Activated CD4-positive, alpha-beta T cell treated with anti-CD3 and anti-CD28 coated beads, Interleukin-2, amount 10 ng/mL, durations not matched to agents 7 days and 5 days (primary cell): ENCODE data around the gene NUDT22. TPM values are rescaled to one million over a fixed set of nuclear protein-coding genes. Genes with fewer than 3 reads are reported as not detected.
A peak's percentile ranks its signal among the peaks of the same experiment; 100 is the strongest.

Experiments used
- CTCF ChIA-PET: fragments of 350-600 bp; sonication (Branson Sonifier 250); formaldehyde crosslinking; loops from one replicate; lab custom pipeline; 2021; ENCODE audit warnings: antibody characterized with exemption; lab: Charles Lee
- POLR2A ChIA-PET: fragments of 350-600 bp; sonication (Branson Sonifier 250); formaldehyde crosslinking; loops from one replicate; lab custom pipeline; 2021; ENCODE audit warnings: antibody characterized with exemption; lab: Charles Lee
- DNase-seq: peaks from one replicate; pipeline ENCODE4 v3.0.0-alpha.2; 2020
- H3K27ac Mint-ChIP-seq: one replicate; pipeline ENCODE4 v1.8.0; 2021; ENCODE audit warnings: mild to moderate bottlenecking, moderate library complexity, mixed read lengths
- H3K27me3 Mint-ChIP-seq: one replicate; pipeline ENCODE4 v1.8.0; 2021; ENCODE audit warnings: mixed read lengths
- H3K36me3 Mint-ChIP-seq: one replicate; pipeline ENCODE4 v1.8.0; 2021; ENCODE audit warnings: low read depth, mixed read lengths
- H3K4me1 Mint-ChIP-seq: one replicate; pipeline ENCODE4 v1.8.0; 2021; ENCODE audit warnings: mixed read lengths
- H3K4me3 Mint-ChIP-seq: one replicate; pipeline ENCODE4 v1.8.0; 2021; ENCODE audit warnings: mild to moderate bottlenecking, moderate library complexity, mixed read lengths
- H3K9me3 Mint-ChIP-seq: one replicate; pipeline ENCODE4 v1.8.0; 2021; ENCODE audit warnings: mixed read lengths
- total RNA-seq, 2 experiments: library from RNA; stranded (reverse); gene quantifications; one replicate each; pipeline ENCODE4 v1.2.3, GENCODE V29; 2021

Gene NUDT22
- total RNA-seq, 2 experiments from 2014 or later, result 70.2 to 82.1 TPM

DNA sequence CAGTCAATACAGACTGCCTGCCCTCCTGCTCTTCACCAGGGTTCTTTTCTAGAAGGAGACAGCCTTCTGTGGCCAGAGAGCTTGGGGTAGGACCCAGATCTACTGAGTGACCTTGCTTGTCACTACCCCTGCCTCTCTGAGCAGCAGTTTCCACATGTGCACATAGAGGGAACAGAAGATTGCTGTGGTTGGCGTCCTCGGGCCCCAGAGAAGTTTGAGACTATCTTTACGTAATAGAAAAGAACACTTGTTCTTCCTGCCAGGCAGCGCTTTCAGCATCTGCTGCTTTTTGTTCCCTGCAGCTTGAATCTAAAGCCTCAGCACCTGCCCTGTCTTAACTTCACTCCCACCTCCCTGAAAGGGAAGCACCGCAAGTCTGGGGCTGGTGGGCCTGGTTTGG is 12.9 kb downstream of the NUDT22 start:
- Mint-ChIP-seq H3K4me1 (peaks cover 58% of the 10 kb centered on the region), H3K4me3 (no peak overlapping the region), H3K36me3 (peaks cover 23% of the 10 kb centered on the region), H3K27ac (peak overlapping the region; percentile 13), H3K9me3 (no peaks in the 10 kb centered on the region), H3K27me3 (no peaks in the 10 kb centered on the region)
- ChIA-PET POLR2A (no interaction called here), CTCF (interaction anchor here (0.6 to 2.2 kb wide), 5 partner anchors 8 to 93 kb away, joined by 3 to 7 read pairs (median 4); partner anchors contain the start of genes PLCB3 and PPP1R14B)
- no peak for DNase-seq

DNA sequence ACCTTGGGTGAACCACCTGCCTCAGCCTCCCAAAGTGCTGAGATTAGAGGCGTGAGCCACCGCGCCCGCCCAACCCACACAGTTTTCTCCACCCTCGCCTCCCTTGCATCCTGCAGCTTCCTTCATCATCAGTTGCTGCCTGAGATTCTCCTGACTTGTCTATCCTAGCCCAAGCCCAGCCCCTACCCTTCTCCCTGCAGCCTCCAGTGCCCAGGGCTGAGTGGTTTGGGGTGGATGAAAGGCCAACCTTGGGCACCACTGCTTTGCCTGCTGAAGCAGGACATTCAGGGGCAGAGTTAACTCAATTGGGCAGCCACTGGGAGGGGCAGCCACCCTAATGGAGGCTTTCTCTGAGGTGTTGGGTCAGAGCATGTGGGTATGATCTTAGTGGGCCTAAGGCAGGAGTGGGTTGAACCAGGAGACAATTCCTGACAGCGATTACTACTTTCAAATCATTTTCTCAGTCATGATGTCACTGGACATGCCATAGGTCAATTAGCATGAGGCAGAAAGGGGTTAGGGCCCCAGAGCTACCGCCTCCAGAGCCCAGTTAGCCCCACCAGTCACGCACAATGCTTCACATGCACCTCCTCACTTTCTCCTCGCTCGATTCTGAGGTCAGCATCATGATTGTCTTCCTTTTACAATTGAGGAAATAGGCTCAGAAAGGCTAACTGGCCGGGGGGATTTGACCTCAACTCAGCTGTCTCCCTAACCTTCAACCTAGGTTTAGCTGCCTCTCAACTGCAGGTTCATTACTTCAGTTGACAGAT is 13.8 kb downstream of the NUDT22 start:
- Mint-ChIP-seq H3K4me1 (peaks cover 62% of the 10 kb centered on the region), H3K27ac (peak overlapping the region; percentile 96), H3K36me3 (peaks cover 23% of the 10 kb centered on the region), H3K9me3 (no peaks in the 10 kb centered on the region), H3K27me3 (no peaks in the 10 kb centered on the region), H3K4me3 (peak overlapping the region; percentile 88)
- ChIA-PET CTCF (interaction anchor here (1.0 to 1.6 kb wide), 3 partner anchors 12 to 92 kb away, joined by 3 to 7 read pairs (median 4); partner anchors contain the start of gene PLCB3), POLR2A (no interaction called here)
- no peak for DNase-seq

DNA sequence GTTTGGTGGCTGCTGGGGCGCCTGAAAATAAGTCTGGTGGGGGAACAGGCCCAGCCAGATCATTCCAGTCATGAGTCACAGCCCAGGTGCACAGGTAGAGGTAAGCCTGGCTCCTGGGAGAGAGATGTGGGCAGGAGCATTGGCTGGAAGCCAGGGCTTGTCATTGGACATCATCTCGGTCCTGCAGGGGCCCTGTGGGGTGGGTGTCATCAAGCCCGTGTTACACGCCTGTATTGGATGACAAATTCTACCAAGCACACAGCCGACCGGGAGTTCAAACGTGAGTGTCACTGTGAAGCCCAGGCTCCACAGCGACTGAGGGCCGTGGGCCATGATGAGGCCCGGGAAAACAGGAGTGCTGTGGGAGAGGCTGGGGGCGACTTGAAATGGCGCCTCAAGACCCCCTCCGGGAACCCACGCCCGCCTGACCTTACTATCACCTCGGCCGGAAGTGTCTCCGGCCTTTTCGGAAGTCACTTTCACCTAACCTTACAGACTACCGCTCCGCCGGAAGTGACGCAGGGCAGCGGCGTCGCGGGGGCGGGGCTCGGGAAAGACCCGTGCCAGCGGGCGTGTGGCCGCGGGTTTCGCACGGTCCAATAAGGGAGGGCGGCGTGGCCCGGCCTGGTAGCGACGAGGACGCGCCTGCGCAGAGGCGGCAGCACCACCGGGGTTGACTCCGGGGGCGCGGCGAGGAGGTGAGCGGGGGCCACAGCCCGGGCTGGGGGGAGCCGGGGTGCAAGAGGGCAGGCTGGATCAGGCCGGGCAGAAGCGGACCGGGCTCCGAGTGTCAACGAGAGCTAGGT is 14.6 kb downstream of the NUDT22 start, which contains the start of gene FKBP2:
FKBP2 (plus strand) TSS at position 661 of the 806 bp plus-strand sequence. CDS start 1,293 bp downstream, outside the sequence.
- Mint-ChIP-seq H3K4me1 (peaks cover 59% of the 10 kb centered on the region), H3K9me3 (no peaks in the 10 kb centered on the region), H3K36me3 (peaks cover 20% of the 10 kb centered on the region), H3K27ac (peak within 1 kb of the TSS; percentile 96), H3K4me3 (peak within 1 kb of the TSS; percentile 88), H3K27me3 (no peaks in the 10 kb centered on the region)
- ChIA-PET CTCF (interaction anchor here (0.7 to 1.2 kb wide), 7 partner anchors 10 to 64 kb away, joined by 3 to 20 read pairs (median 4); partner anchors contain the start of gene PLCB3), POLR2A (interaction anchor here (0.5 to 0.7 kb wide), 2 partner anchors 8 to 14 kb away, joined by 3 read pairs; no protein-coding TSS in a partner anchor)
- peak; percentile 97 for DNase-seq

DNA sequence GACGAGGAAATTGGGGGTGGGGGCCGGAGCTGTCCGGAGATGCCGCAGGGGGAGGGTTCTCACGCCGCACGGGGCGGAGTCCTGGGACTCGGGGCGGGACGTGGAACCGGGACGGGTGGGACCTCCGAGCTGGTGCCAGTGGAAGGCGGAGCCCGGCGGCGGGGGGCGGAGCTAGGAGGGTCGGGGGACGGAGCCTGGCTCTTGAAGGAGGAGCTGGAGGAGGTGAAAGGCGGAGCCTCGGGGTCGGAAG is 15.1 kb downstream of the NUDT22 start:
- Mint-ChIP-seq H3K9me3 (no peaks in the 10 kb centered on the region), H3K27me3 (no peaks in the 10 kb centered on the region), H3K4me3 (peak overlapping the region; percentile 88), H3K36me3 (peaks cover 20% of the 10 kb centered on the region), H3K27ac (peak overlapping the region; percentile 96), H3K4me1 (peaks cover 54% of the 10 kb centered on the region)
- peak; percentile 99 for DNase-seq
- ChIA-PET CTCF (interaction anchor here (0.7 to 1.1 kb wide), 7 partner anchors 10 to 76 kb away, joined by 3 to 20 read pairs (median 4); partner anchors contain the start of genes PLCB3, PRDX5 and TRMT112), POLR2A (interaction anchor here (0.5 to 0.7 kb wide), 2 partner anchors 8 to 15 kb away, joined by 3 read pairs; no protein-coding TSS in a partner anchor)

DNA sequence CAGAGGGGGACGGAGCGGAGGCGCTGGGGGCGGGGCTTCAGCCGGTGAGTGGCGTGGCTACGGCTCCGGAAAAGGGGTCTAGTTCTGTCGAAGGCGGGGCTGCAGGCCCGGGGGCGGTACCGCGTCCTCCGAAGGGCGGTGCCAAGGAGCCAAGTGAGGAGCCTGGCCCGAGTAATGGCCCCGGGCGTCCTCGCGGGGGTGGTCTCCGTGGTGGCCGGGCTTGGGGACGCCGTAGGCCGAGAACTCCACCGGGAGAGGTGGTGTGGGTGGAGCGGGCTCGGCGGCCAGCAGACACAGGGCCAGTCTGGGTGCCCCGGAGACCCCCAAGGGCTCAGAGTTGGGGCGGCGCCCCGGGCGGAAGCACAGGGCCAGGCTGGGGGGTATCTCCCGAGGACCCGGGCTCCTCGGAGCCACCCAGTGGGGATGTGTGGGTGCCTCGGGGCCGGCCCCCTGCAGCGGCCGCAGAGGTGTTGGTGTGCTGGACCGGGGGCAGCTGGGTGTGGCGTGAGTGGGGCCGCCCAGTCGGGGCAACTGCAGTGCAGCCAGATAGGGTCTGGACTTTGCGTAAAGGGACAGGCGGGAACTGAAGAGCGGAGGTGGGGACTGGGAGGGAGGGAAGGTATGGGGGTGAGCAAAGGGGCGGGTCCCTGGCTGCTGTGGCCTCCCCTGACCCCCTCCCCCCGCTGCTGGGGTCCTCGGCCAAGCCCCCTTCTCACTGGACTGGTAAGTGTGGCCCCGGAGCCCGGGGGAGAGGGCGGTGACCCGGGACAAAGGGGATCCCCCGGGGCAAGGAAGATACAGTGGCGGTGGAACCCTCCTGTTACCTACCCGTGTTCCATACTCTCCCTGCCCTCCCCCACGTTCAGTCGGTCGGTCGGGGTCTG is 15.7 kb downstream of the NUDT22 start:
- Mint-ChIP-seq H3K4me3 (peak overlapping the region; percentile 88), H3K36me3 (peaks cover 20% of the 10 kb centered on the region), H3K4me1 (peaks cover 54% of the 10 kb centered on the region), H3K27me3 (no peaks in the 10 kb centered on the region), H3K27ac (peak overlapping the region; percentile 96), H3K9me3 (no peaks in the 10 kb centered on the region)
- ChIA-PET POLR2A (interaction anchor here (0.5 to 0.7 kb wide), 2 partner anchors 9 to 15 kb away, joined by 3 read pairs; no protein-coding TSS in a partner anchor), CTCF (interaction anchor here (0.7 to 11.3 kb wide), 10 partner anchors 9 to 76 kb away, joined by 3 to 162 read pairs (median 6); partner anchors contain the start of genes CATSPERZ, PLCB3, PRDX5 and TRMT112)
- no peak for DNase-seq

DNA sequence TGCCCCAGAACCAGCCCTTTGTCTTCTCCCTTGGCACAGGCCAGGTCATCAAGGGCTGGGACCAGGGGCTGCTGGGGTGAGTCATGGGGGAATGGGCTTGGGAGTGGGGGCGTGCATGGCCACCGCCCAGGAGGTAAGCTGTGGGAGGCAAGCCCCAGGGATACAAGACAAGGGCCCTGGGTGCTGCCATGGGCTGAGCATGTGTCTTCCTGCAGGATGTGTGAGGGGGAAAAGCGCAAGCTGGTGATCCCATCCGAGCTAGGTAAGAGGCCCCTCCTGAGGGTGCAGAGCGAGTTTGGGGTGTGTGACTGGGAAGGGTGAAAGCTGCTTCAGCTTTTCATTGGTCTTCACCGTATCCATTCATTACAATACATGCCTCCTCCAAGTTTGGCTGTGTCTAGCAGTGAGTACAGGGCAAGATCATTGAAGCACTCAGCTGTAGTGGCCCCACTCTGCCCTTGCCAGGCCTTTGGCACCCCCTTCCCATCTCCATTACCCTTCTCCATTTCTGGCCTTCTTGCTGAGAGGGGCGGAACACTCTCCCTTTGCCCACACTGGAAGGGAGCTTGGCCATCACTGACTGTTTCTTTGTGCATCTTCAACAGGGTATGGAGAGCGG is 17.3 kb downstream of the NUDT22 start:
- ChIA-PET POLR2A (no interaction called here), CTCF (interaction anchor here (0.8 to 11.3 kb wide), 9 partner anchors 8 to 59 kb away, joined by 3 to 162 read pairs (median 5); partner anchors contain the start of genes CATSPERZ and PLCB3)
- H3K4me1 Mint-ChIP-seq, result peaks cover 54% of the 10 kb centered on the region
- peaks cover 11% of the 10 kb centered on the region for H3K36me3 Mint-ChIP-seq
- peak overlapping the region; percentile 88 for H3K4me3 Mint-ChIP-seq
- H3K9me3 Mint-ChIP-seq, result no peaks in the 10 kb centered on the region
- no peaks in the 10 kb centered on the region for H3K27me3 Mint-ChIP-seq
- peak overlapping the region; percentile 60 for H3K27ac Mint-ChIP-seq
- no peak for DNase-seq

DNA sequence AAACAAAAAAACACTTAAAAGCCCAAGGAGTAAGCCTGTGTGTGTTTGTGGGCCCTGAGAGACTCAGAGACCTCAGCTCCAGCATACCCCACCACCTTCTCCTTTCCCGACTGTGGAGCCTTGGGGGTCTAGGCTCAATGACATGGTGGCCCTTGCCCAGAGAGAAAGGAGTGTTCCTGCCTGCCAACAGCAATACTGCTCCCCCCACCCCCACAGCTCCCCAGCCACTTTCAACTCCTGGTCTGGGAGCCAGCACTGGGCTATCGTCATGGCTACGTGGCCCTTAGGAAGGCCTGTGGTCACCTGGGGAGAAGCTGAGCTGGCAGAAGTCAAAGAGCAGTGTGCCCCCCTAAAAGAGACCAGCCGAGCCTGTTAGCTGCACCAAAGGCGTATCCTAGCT is 18.0 kb downstream of the NUDT22 start:
- CTCF ChIA-PET, result interaction anchor here (0.9 to 11.3 kb wide), 10 partner anchors 8 to 116 kb away, joined by 3 to 162 read pairs (median 4); partner anchors contain the start of genes CATSPERZ and PLCB3

DNA sequence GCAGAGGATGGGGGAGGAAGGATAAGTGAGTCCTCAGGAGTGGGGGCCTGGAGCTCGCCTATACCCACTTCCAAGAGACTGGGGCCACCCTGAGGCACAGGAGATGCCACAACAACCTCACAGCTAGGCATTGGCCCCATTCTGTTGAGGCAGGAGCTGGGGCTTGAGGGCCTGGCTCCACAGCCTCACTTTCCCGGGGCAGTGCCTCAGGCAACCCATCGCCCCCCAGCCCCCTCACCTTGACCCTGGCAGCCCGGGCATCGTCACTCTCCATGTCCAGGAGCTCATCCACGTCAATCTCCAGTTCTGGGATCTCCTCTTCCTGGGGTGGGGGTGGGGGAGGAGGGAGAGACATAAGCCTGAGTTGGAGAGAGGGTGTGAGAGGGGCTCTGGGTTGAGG is 18.9 kb downstream of the NUDT22 start:
- Mint-ChIP-seq H3K4me3 (peak overlapping the region; percentile 81), H3K9me3 (no peaks in the 10 kb centered on the region), H3K27me3 (no peaks in the 10 kb centered on the region), H3K36me3 (peaks cover 11% of the 10 kb centered on the region), H3K4me1 (peaks cover 50% of the 10 kb centered on the region), H3K27ac (peak overlapping the region; percentile 87)
- ChIA-PET POLR2A (interaction anchor here (1.4 kb wide), 1 partner anchor 24 kb away, joined by 4 read pairs; no protein-coding TSS in a partner anchor), CTCF (interaction anchor here (0.8 to 11.3 kb wide), 7 partner anchors 9 to 58 kb away, joined by 3 to 162 read pairs (median 4); partner anchors contain the start of gene CATSPERZ)
- no peak for DNase-seq

More for the DNA sequence above, 18.0 kb downstream of the NUDT22 start:
- peaks cover 53% of the 10 kb centered on the region for H3K4me1 Mint-ChIP-seq
- no peaks in the 10 kb centered on the region for H3K9me3 Mint-ChIP-seq
- H3K36me3 Mint-ChIP-seq, result peaks cover 11% of the 10 kb centered on the region
- POLR2A ChIA-PET, result interaction anchor here (0.6 kb wide), 1 partner anchor 1403 kb away, joined by 4 read pairs; no protein-coding TSS in a partner anchor
- no peak overlapping the region for H3K27ac Mint-ChIP-seq
- peak overlapping the region; percentile 88 for H3K4me3 Mint-ChIP-seq
- no peaks in the 10 kb centered on the region for H3K27me3 Mint-ChIP-seq
- no peak for DNase-seq

DNA sequence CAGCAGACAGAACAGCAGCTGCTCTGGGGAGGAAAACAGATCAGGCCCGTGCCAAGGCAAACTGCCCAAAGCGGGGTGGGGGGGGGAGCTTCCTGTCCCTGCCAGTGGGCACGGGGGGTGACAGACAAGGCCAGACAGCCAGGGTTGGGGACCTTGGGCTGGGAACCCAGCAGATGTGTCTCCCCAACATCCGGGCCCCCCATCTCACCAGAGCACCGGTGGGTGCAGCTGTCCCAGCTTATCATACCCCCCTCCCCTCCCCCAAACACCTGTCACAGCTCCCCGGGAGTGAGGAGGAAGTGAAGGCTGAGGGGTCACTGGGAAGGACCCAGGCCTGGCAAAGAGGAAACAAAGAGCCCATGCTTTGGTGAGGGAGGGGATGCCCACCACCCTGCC is 19.3 kb downstream of the NUDT22 start:
- Mint-ChIP-seq H3K36me3 (peaks cover 9% of the 10 kb centered on the region), H3K27me3 (no peaks in the 10 kb centered on the region), H3K4me1 (peaks cover 47% of the 10 kb centered on the region), H3K9me3 (no peaks in the 10 kb centered on the region), H3K27ac (peak overlapping the region; percentile 87), H3K4me3 (peak overlapping the region; percentile 81)
- ChIA-PET CTCF (interaction anchor here (0.8 to 11.3 kb wide), 9 partner anchors 9 to 500 kb away, joined by 3 to 162 read pairs (median 4); partner anchors contain the start of gene CATSPERZ), POLR2A (interaction anchor here (1.4 kb wide), 1 partner anchor 24 kb away, joined by 4 read pairs; no protein-coding TSS in a partner anchor)
- peak; percentile 33 for DNase-seq

DNA sequence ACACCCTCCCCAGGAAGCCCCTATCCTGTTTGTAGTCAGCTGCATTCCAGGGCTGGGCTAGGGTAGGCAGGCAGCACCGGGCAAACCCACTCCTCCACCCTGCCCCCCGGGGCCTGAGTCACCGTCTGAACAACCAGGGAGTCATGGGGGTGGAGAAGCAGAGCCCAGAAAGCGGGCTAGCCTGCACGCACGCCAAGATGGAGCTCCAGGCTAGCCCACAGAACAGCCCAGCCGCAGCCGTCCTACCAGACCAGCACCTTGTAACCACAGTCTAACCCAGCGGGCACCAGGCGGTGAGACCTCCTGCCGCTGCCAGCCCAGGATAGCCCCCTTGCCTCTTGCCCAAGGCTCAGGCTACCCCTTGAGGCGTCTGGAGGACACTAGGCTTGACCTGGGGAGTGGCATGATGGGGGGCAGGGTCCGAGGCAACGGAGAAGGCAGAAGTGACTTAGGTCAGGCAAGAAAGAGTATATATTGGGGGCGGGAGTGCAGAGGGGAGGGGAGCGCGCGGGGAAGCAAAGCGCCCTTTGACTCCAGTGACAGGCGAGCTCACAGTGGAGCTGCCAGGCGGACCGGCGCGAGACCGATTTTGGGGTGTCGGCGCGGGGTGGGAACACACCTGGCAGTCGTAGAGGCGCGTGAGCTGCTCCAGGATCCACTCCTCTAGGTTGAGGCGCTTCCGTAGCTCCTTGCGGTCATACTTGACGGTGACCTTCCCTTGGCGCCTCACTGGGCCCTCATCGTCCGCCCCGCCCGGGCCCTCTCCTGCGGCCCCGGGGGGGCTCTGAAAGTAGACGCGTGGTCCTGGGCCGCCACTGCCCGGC is 19.9 kb downstream of the NUDT22 start:
- no peaks in the 10 kb centered on the region for H3K27me3 Mint-ChIP-seq
- POLR2A ChIA-PET, result interaction anchor here (0.6 to 1.4 kb wide), 2 partner anchors 17 to 23 kb away, joined by 3 to 4 read pairs; no protein-coding TSS in a partner anchor
- H3K27ac Mint-ChIP-seq, result peak overlapping the region; percentile 87
- H3K4me1 Mint-ChIP-seq, result peaks cover 44% of the 10 kb centered on the region
- CTCF ChIA-PET, result interaction anchor here (0.6 to 11.3 kb wide), 11 partner anchors 8 to 499 kb away, joined by 3 to 162 read pairs (median 4); partner anchors contain the start of gene CATSPERZ
- H3K4me3 Mint-ChIP-seq, result peak overlapping the region; percentile 81
- no peaks in the 10 kb centered on the region for H3K9me3 Mint-ChIP-seq
- DNase-seq, result peak; percentile 57
- H3K36me3 Mint-ChIP-seq, result peaks cover 9% of the 10 kb centered on the region
